Stomach (tissue), 19 donors: ENCODE data around the gene ST13. TPM values are rescaled to one million over a fixed set of nuclear protein-coding genes. Genes with fewer than 3 reads are reported as not detected.
A peak's percentile ranks its signal among the peaks of the same experiment; 100 is the strongest.

Source experiments
- DNase-seq, 2 donors: peaks; one replicate each; pipeline versions ENCODE4 v3.0.0 to v3.0.0-alpha.2; 2013 to 2019
- H3K27ac ChIP-seq, 5 donors: fragments of 200-600 bp in 4 of 5; sonication (generic) in 4 of 5; one replicate each; pipeline ENCODE4 v1.5.1; 2013 to 2019; ENCODE audit warnings: mild to moderate bottlenecking in 1 of 5, moderate library complexity in 1 of 5
- H3K27me3 ChIP-seq, 3 donors: fragments of 200-600 bp; sonication (generic); one replicate each; pipeline ENCODE4 v1.5.1; 2017 to 2019; ENCODE audit warnings: mixed run types in 1 of 3
- H3K36me3 ChIP-seq, 4 donors: fragments of 200-600 bp; sonication (generic); 1 replicate in 3 of 4; 2 replicates in 1 of 4; pipeline ENCODE4 v1.5.1; 2016 to 2019
- H3K4me1 ChIP-seq, 4 donors: fragments of 200-600 bp; sonication (generic); one replicate each; pipeline ENCODE4 v1.5.1; 2016 to 2019
- H3K4me3 ChIP-seq, 4 donors: fragments of 200-600 bp; sonication (generic) in 3 of 4; one replicate each; pipeline ENCODE4 v1.5.1; 2016 to 2019; ENCODE audit warnings: mild to moderate bottlenecking in 1 of 4
- H3K9me3 ChIP-seq, 4 donors: fragments of 200-600 bp; sonication (generic); one replicate each; pipeline ENCODE4 v1.5.1; 2016 to 2019
- CTCF ChIP-seq, 7 experiments: fragments of 450-650 bp in 4 of 7; fragments of 200-600 bp in 3 of 7; sonication (generic) in 3 of 7; IDR thresholded peaks; one replicate each; pipeline ENCODE4 v1.5.1; 2016 to 2019; ENCODE audit warnings: antibody characterized with exemption in 7 of 7, control low read depth in 2 of 7, mild to moderate bottlenecking in 1 of 7
- EP300 ChIP-seq: sonication (generic); formaldehyde crosslinking; IDR thresholded peaks from one replicate; pipeline ENCODE4 v1.6.1; 2017; ENCODE audit warnings: antibody characterized with exemption
- POLR2A ChIP-seq, 4 donors: fragments of 450-650 bp; IDR thresholded peaks; one replicate each; pipeline ENCODE4 v1.6.1; 2016; ENCODE audit warnings: antibody characterized with exemption in 4 of 4, control low read depth in 2 of 4, mild to moderate bottlenecking in 1 of 4, moderate library complexity in 1 of 4
- POLR2AphosphoS5 ChIP-seq, 3 donors: sonication (generic); formaldehyde crosslinking; IDR thresholded peaks; one replicate each; pipeline ENCODE4 v1.6.1; 2016; ENCODE audit warnings: antibody characterized with exemption in 3 of 3
- WGBS, 5 donors: extraction: QIAGEN DNeasy Blood & Tissue Kit in 3 of 5; methylation state at CpG; one replicate each; pipeline versions ENCODE4 v1.1.5 to v1.1.7; 2013 to 2018; 5-methylcytosine and 5-hydroxymethylcytosine counted together
- intact Hi-C: fragments of 100-400 bp; cut with DNase I; formaldehyde crosslinking; loops from one replicate; pipeline ENCODE4 v1.15.1; 2023; ENCODE audit warnings: low total_unique reads
- long read RNA-seq, 10 donors: transcript quantifications; one replicate each; lab custom pipeline, GENCODE V29; 2026
- polyA plus RNA-seq, 3 donors: library from polyadenylated mRNA; stranded (reverse); fragments of 200-250 nt; gene quantifications; one replicate each; pipeline ENCODE4 v1.2.3, GENCODE V29; 2013
- total RNA-seq, 5 donors: library from RNA; depleted of rRNA; stranded (reverse); fragments of >200 nt; gene quantifications; one replicate each; pipeline versions ENCODE4 v1.1.0 to v1.2.3, GENCODE V29; 2014 to 2016
- donor health status: healthy with polysubstance abuse.
- donor health status: Bipolar disorder and iron deficiency.
- donor health status: healthy.

Gene ST13
- total RNA-seq (100 to 1,000 TPM in 3 of 5 donors, 10 to 100 TPM in 2; 67.5 to 288 (median 105) TPM), polyA plus RNA-seq (100 to 1,000 TPM in 1 of 3 donors, 10 to 100 TPM in 2; 77.3 to 200 (median 83.8) TPM)
- long read RNA-seq, donor 1, transcript ST13-201 (12 exons, 3,595 nt) = major isoform, 26 of 42 reads
- long read RNA-seq, donor 1, partial matches to known transcripts = 16 of 42 reads
- long read RNA-seq, donor 1, other reads (novel, unspliced or antisense) = 0 of 42 reads
- long read RNA-seq, donor 2, transcript ST13-201 (12 exons, 3,595 nt) = major isoform, 59 of 93 reads
- long read RNA-seq, donor 2, partial matches to known transcripts = 28 of 93 reads
- long read RNA-seq, donor 2, other reads (novel, unspliced or antisense) = 6 of 93 reads
- long read RNA-seq, donor 3, transcript ST13-201 (12 exons, 3,595 nt) = major isoform, 35 of 45 reads
- long read RNA-seq, donor 3, partial matches to known transcripts = 10 of 45 reads
- long read RNA-seq, donor 3, other reads (novel, unspliced or antisense) = 0 of 45 reads
- long read RNA-seq, donor 4, transcript ST13-201 (12 exons, 3,595 nt) = major isoform, 5 of 5 reads
- long read RNA-seq, donor 4, partial matches to known transcripts = 0 of 5 reads
- long read RNA-seq, donor 4, other reads (novel, unspliced or antisense) = 0 of 5 reads
- long read RNA-seq, donor 5, transcript ST13-201 (12 exons, 3,595 nt) = major isoform, 59 of 126 reads
- long read RNA-seq, donor 5, partial matches to known transcripts = 67 of 126 reads
- long read RNA-seq, donor 5, other reads (novel, unspliced or antisense) = 0 of 126 reads
- long read RNA-seq, donor 6, transcript ST13-201 (12 exons, 3,595 nt) = major isoform, 152 of 606 reads
- long read RNA-seq, donor 6, partial matches to known transcripts = 215 of 606 reads
- long read RNA-seq, donor 6, other reads (novel, unspliced or antisense) = 239 of 606 reads
- long read RNA-seq, donor 7, transcript ST13-201 (12 exons, 3,595 nt) = major isoform, 57 of 115 reads
- long read RNA-seq, donor 7, partial matches to known transcripts = 58 of 115 reads
- long read RNA-seq, donor 7, other reads (novel, unspliced or antisense) = 0 of 115 reads
- long read RNA-seq, donor 8, transcript ST13-201 (12 exons, 3,595 nt) = major isoform, 58 of 102 reads
- long read RNA-seq, donor 8, partial matches to known transcripts = 38 of 102 reads
- long read RNA-seq, donor 8, other reads (novel, unspliced or antisense) = 6 of 102 reads
- long read RNA-seq, donor 9, transcript ST13-201 (12 exons, 3,595 nt) = major isoform, 52 of 122 reads
- long read RNA-seq, donor 9, partial matches to known transcripts = 70 of 122 reads
- long read RNA-seq, donor 9, other reads (novel, unspliced or antisense) = 0 of 122 reads
- long read RNA-seq, donor 10, transcript ST13-201 (12 exons, 3,595 nt) = major isoform, 24 of 29 reads
- long read RNA-seq, donor 10, partial matches to known transcripts = 5 of 29 reads
- long read RNA-seq, donor 10, other reads (novel, unspliced or antisense) = 0 of 29 reads

- peak within 1 kb of the TSS; percentile 87 to 97 (median 94) for H3K4me3 ChIP-seq
- peak in 1 of 7 experiments; percentile 12 for TF ChIP-seq CTCF (IDR thresholded peaks at IDR 0.05)
- TF ChIP-seq POLR2AphosphoS5 (IDR thresholded peaks at IDR 0.05) = peak; percentile 71 to 90 (median 74)
- peak in 1 of 4 donors; percentile 30 for TF ChIP-seq POLR2A (IDR thresholded peaks at IDR 0.05)
- no peak for TF ChIP-seq EP300
- no peaks in the 10 kb centered on the region for H3K9me3 ChIP-seq
- DNase-seq = peak; percentile 97 to 99
- peaks cover 0 to 15% (median 13%) of the 10 kb centered on the region in 4 donors for H3K36me3 ChIP-seq
- no peaks in the 10 kb centered on the region for H3K27me3 ChIP-seq
- peak within 1 kb of the TSS; percentile 96 to 98 (median 98) for H3K27ac ChIP-seq
- 0 to 1% (median 0%) methylated on average over 29 to 63 of the region's 63 CpGs for WGBS, 5 donors
- H3K4me1 ChIP-seq = peaks cover 36 to 63% (median 52%) of the 10 kb centered on the region in 4 donors
- intact Hi-C loops = no loop called here
These were observed at the start of gene ST13, which contains the start of gene XPNPEP3 for GRCh38 chr22:40856513-40857308. Gene ST13, minus strand, starts transcription at chr22:40856639. Its CDS starts 99 bp downstream, at chr22:40856540. Gene XPNPEP3, plus strand, starts transcription at chr22:40857148. Its CDS starts 34 bp downstream, at chr22:40857182.

- H3K4me3 ChIP-seq = no peak overlapping the region
- H3K9me3 ChIP-seq = no peaks in the 10 kb centered on the region
- no peak for DNase-seq
- intact Hi-C loops = no loop called here
- TF ChIP-seq POLR2AphosphoS5 (IDR thresholded peaks at IDR 0.05) (no peak), CTCF (IDR thresholded peaks at IDR 0.05) (no peak), POLR2A (IDR thresholded peaks at IDR 0.05) (no peak), EP300 (no peak)
- 81 to 100% (median 96%) methylated on average over 1 of the region's 1 CpG for WGBS, 5 donors
- H3K27me3 ChIP-seq = no peaks in the 10 kb centered on the region
- H3K27ac ChIP-seq = no peak overlapping the region
- H3K36me3 ChIP-seq = peaks cover 0 to 51% (median 45%) of the 10 kb centered on the region in 4 donors
- peaks cover 0 to under 1% (median 0%) of the 10 kb centered on the region in 4 donors for H3K4me1 ChIP-seq
These were observed 47.7 kb upstream of the ST13 start for GRCh38 chr22:40904101-40904500.

GRCh38 chr22:40898850-40899357, 42.5 kb upstream of the ST13 start:
- Histone ChIP-seq H3K9me3 (no peaks in the 10 kb centered on the region), H3K4me3 (no peak overlapping the region), H3K4me1 (peaks cover 0 to 5% (median 0%) of the 10 kb centered on the region in 4 donors), H3K27ac (no peak overlapping the region), H3K36me3 (peaks cover 0 to 23% (median 11%) of the 10 kb centered on the region in 4 donors), H3K27me3 (no peaks in the 10 kb centered on the region)
- 37 to 47% (median 43%) methylated on average over 3 of the region's 3 CpGs for WGBS, 5 donors
- TF ChIP-seq CTCF (IDR thresholded peaks at IDR 0.05) (peak in 3 of 7 experiments; percentile 17 to 20 (median 17)), EP300 (no peak)
- peak in 1 of 2 donors; percentile 73 for DNase-seq
- intact Hi-C loops = no loop called here
